Gastroesophageal sphincter (tissue), 4 donors: ENCODE results near the gene SMKR1. TPM values are rescaled to one million over a fixed set of nuclear protein-coding genes. Genes with fewer than 3 reads are reported as not detected.

ENCODE experiments used
- ATAC-seq: fragments of 150-250 bp; one replicate; pipeline ENCODE4 v1.9.1; 2016; ENCODE audit warnings: mild to moderate bottlenecking, moderate library complexity
- H3K27ac ChIP-seq, 4 donors: fragments of 200-600 bp; sonication (generic) in 3 of 4; 1 replicate in 3 of 4; 2 replicates in 1 of 4; pipeline ENCODE4 v1.5.1; 2016 to 2019
- H3K27me3 ChIP-seq: fragments of 200-600 bp; sonication (generic); one replicate; pipeline ENCODE4 v1.5.1; 2019
- H3K36me3 ChIP-seq, 2 donors: fragments of 200-600 bp; sonication (generic); one replicate each; pipeline ENCODE4 v1.5.1; 2019; ENCODE audit warnings: control low read depth in 1 of 2
- H3K4me1 ChIP-seq, 3 donors: fragments of 200-600 bp; sonication (generic); 1 replicate in 2 of 3; 2 replicates in 1 of 3; pipeline ENCODE4 v1.5.1; 2016 to 2019; ENCODE audit warnings: control low read depth in 2 of 3
- H3K4me3 ChIP-seq, 2 donors: fragments of 200-600 bp; sonication (generic); one replicate each; pipeline ENCODE4 v1.5.1; 2019; ENCODE audit warnings: mild to moderate bottlenecking in 1 of 2, moderate library complexity in 1 of 2
- H3K9me3 ChIP-seq, 3 donors: fragments of 200-600 bp; sonication (generic); one replicate each; pipeline ENCODE4 v1.5.1; 2017 to 2019; ENCODE audit warnings: control low read depth in 2 of 3
- CTCF ChIP-seq, 4 experiments: fragments of 200-600 bp in 2 of 4; fragments of 450-650 bp in 2 of 4; sonication (generic) in 1 of 4; IDR thresholded peaks; one replicate each; pipeline ENCODE4 v1.5.1; 2017 to 2019; ENCODE audit warnings: antibody characterized with exemption in 4 of 4, mild to moderate bottlenecking in 2 of 4, moderate library complexity in 2 of 4
- EP300 ChIP-seq: sonication (generic); formaldehyde crosslinking; IDR thresholded peaks from one replicate; pipeline ENCODE4 v1.6.1; 2017; ENCODE audit warnings: antibody characterized with exemption, mild to moderate bottlenecking
- POLR2A ChIP-seq, 2 donors: fragments of 450-650 bp; IDR thresholded peaks; one replicate each; pipeline ENCODE4 v1.6.1; 2017; ENCODE audit warnings: antibody characterized with exemption in 2 of 2, mild to moderate bottlenecking in 2 of 2, moderate library complexity in 1 of 2
- POLR2AphosphoS5 ChIP-seq: sonication (generic); formaldehyde crosslinking; IDR thresholded peaks from one replicate; pipeline ENCODE4 v1.6.1; 2017; ENCODE audit warnings: antibody characterized with exemption
- WGBS, 2 donors: methylation state at CpG; one replicate each; pipeline ENCODE4 v1.1.5; 2018; ENCODE audit warnings: low coverage in 1 of 2; 5-methylcytosine and 5-hydroxymethylcytosine counted together
- total RNA-seq, 4 donors: library from RNA; depleted of rRNA; stranded (reverse); fragments of >200 nt; gene quantifications; one replicate each; pipeline ENCODE4 v1.1.0, GENCODE V29; 2016

Gene SMKR1
- total RNA-seq, 4 donors from 2014 or later: not detected

GRCh38 chr7:129550693-129551360 lies 48.5 kb downstream of the SMKR1 start:
- 80 to 87% methylated on average over 8 to 10 of the region's 13 CpGs for WGBS, 2 donors
- Histone ChIP-seq H3K27me3 (peaks cover 19% of the 10 kb centered on the region), H3K4me1 (no peaks in the 10 kb centered on the region), H3K9me3 (no peaks in the 10 kb centered on the region), H3K4me3 (no peak overlapping the region), H3K36me3 (no peaks in the 10 kb centered on the region), H3K27ac (no peak overlapping the region)
- no peak for TF ChIP-seq CTCF (IDR thresholded peaks at IDR 0.05)
- TF ChIP-seq POLR2AphosphoS5: no peak
- TF ChIP-seq EP300: no peak
- TF ChIP-seq POLR2A (IDR thresholded peaks at IDR 0.05): no peak
- ATAC-seq: no peak

GRCh38 chr7:129553899-129554461 lies 51.6 kb downstream of the SMKR1 start:
- no peak for TF ChIP-seq POLR2A (IDR thresholded peaks at IDR 0.05)
- TF ChIP-seq POLR2AphosphoS5: no peak
- no peak for TF ChIP-seq EP300
- TF ChIP-seq CTCF (IDR thresholded peaks at IDR 0.05): no peak
- H3K4me1 ChIP-seq: no peaks in the 10 kb centered on the region
- WGBS, 2 donors: 10 to 15% methylated on average over 11 to 12 of the region's 13 CpGs
- H3K36me3 ChIP-seq: no peaks in the 10 kb centered on the region
- no peak for ATAC-seq
- H3K27me3 ChIP-seq: peaks cover 30% of the 10 kb centered on the region
- H3K9me3 ChIP-seq: no peaks in the 10 kb centered on the region
- no peak overlapping the region for H3K27ac ChIP-seq
- no peak overlapping the region for H3K4me3 ChIP-seq

- Histone ChIP-seq H3K27me3 (peaks cover 35% of the 10 kb centered on the region), H3K4me3 (no peak overlapping the region), H3K4me1 (no peaks in the 10 kb centered on the region), H3K36me3 (no peaks in the 10 kb centered on the region), H3K27ac (no peak overlapping the region), H3K9me3 (no peaks in the 10 kb centered on the region)
- TF ChIP-seq POLR2AphosphoS5: no peak
- no peak for TF ChIP-seq EP300
- no peak for TF ChIP-seq POLR2A (IDR thresholded peaks at IDR 0.05)
- no peak for TF ChIP-seq CTCF (IDR thresholded peaks at IDR 0.05)
- ATAC-seq: no peak
- WGBS, 2 donors: 47 to 48% methylated on average over 5 to 6 of the region's 8 CpGs
These were observed 54.3 kb downstream of the SMKR1 start for GRCh38 chr7:129556607-129557133.

GRCh38 chr7:129557686-129558481 lies 55.6 kb downstream of the SMKR1 start:
- Histone ChIP-seq H3K9me3 (no peaks in the 10 kb centered on the region), H3K27ac (no peak overlapping the region), H3K4me1 (no peaks in the 10 kb centered on the region), H3K27me3 (peaks cover 36% of the 10 kb centered on the region), H3K36me3 (no peaks in the 10 kb centered on the region), H3K4me3 (no peak overlapping the region)
- WGBS, 2 donors: 28 to 38% methylated on average over 7 to 8 of the region's 11 CpGs
- TF ChIP-seq CTCF (IDR thresholded peaks at IDR 0.05) (no peak), EP300 (no peak), POLR2A (IDR thresholded peaks at IDR 0.05) (no peak), POLR2AphosphoS5 (no peak)
- ATAC-seq: no peak
